Tibial nerve (tissue), 4 donors: ENCODE data around the gene PRKCH. TPM values are rescaled to one million over a fixed set of nuclear protein-coding genes. Genes with fewer than 3 reads are reported as not detected.

Experiments
- DNase-seq, 2 donors: peaks; one replicate each; pipeline ENCODE4 v3.0.0-alpha.2; 2019; ENCODE audit warnings: low spot score in 2 of 2
- H3K27ac ChIP-seq, 4 donors: fragments of 200-600 bp; sonication (generic) in 3 of 4; one replicate each; pipeline ENCODE4 v1.5.1; 2017 to 2019; ENCODE audit warnings: mild to moderate bottlenecking in 1 of 4
- H3K27me3 ChIP-seq, 2 donors: fragments of 200-600 bp; sonication (generic) in 1 of 2; one replicate each; pipeline versions ENCODE4 v1.5.1 to v1.6.0; 2017 to 2019
- H3K36me3 ChIP-seq, 3 donors: fragments of 200-600 bp; sonication (generic); one replicate each; pipeline ENCODE4 v1.5.1; 2018 to 2019
- H3K4me1 ChIP-seq, 4 donors: fragments of 200-600 bp; sonication (generic) in 3 of 4; one replicate each; pipeline ENCODE4 v1.5.1; 2017 to 2019
- H3K4me3 ChIP-seq, 4 donors: fragments of 200-600 bp; sonication (generic) in 3 of 4; one replicate each; pipeline ENCODE4 v1.5.1; 2017 to 2019; ENCODE audit warnings: mild to moderate bottlenecking in 1 of 4, moderate library complexity in 1 of 4
- H3K9me3 ChIP-seq, 4 donors: fragments of 200-600 bp; sonication (generic) in 3 of 4; one replicate each; pipeline ENCODE4 v1.5.1; 2017 to 2019
- EP300 ChIP-seq, 2 donors: sonication (generic); formaldehyde crosslinking; IDR thresholded peaks; one replicate each; pipeline ENCODE4 v1.6.1; 2017; ENCODE audit warnings: antibody characterized with exemption in 2 of 2, mild to moderate bottlenecking in 1 of 2
- POLR2A ChIP-seq, 2 donors: fragments of 450-650 bp; IDR thresholded peaks; one replicate each; pipeline ENCODE4 v1.6.1; 2017; ENCODE audit warnings: antibody characterized with exemption in 2 of 2, mild to moderate bottlenecking in 2 of 2, moderate library complexity in 2 of 2
- whole genome bisulfite sequencing, 2 donors: methylation state at CpG; one replicate each; pipeline ENCODE4 v1.1.5; 2018; 5-methylcytosine and 5-hydroxymethylcytosine counted together
- total RNA-seq, 4 donors: library from RNA; depleted of rRNA; stranded (reverse); fragments of >200 nt; gene quantifications; one replicate each; pipeline ENCODE4 v1.1.0, GENCODE V29; 2016
- TF ChIP-seq, protein P1 (sequence below), 5 experiments: fragments of 200-600 bp in 3 of 5; fragments of 450-650 bp in 2 of 5; sonication (generic) in 3 of 5; IDR thresholded peaks; one replicate each; pipeline ENCODE4 v1.5.1; 2016 to 2019; ENCODE audit warnings: antibody characterized with exemption in 5 of 5, mild to moderate bottlenecking in 3 of 5, moderate library complexity in 2 of 5

The PRKCH gene
- total RNA-seq, 4 donors from 2014 or later, result 26.4 to 33.9 (median 29.2) TPM

DNA sequence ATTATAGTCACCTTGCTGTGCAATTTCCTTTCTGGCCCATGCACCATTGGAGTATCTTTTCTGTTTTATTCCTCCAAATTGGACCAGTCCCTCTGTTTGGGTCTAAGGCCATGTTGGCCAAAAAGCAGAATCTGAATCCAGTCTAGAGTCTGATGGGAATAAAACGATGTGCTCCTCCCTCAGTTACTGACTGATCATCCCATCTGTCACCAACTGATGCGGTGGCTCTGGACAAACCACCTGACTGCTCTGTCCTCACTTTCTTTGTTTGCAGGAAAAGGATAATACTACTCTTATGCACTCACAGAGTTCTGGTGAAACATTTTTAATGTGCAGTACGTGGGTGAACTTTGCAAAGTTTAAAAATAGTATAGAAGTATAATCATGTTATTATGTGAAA, 253.7 kb downstream of the PRKCH start:
- no peak for DNase-seq
- H3K36me3 ChIP-seq, result no peaks in the 10 kb centered on the region
- TF ChIP-seq POLR2A (IDR thresholded peaks at IDR 0.05) (no peak), EP300 (IDR thresholded peaks at IDR 0.05) (no peak)
- TF ChIP-seq, protein P1, sequence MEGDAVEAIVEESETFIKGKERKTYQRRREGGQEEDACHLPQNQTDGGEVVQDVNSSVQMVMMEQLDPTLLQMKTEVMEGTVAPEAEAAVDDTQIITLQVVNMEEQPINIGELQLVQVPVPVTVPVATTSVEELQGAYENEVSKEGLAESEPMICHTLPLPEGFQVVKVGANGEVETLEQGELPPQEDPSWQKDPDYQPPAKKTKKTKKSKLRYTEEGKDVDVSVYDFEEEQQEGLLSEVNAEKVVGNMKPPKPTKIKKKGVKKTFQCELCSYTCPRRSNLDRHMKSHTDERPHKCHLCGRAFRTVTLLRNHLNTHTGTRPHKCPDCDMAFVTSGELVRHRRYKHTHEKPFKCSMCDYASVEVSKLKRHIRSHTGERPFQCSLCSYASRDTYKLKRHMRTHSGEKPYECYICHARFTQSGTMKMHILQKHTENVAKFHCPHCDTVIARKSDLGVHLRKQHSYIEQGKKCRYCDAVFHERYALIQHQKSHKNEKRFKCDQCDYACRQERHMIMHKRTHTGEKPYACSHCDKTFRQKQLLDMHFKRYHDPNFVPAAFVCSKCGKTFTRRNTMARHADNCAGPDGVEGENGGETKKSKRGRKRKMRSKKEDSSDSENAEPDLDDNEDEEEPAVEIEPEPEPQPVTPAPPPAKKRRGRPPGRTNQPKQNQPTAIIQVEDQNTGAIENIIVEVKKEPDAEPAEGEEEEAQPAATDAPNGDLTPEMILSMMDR (IDR thresholded peaks at IDR 0.05), result no peak
- no peaks in the 10 kb centered on the region for H3K9me3 ChIP-seq
- H3K27me3 ChIP-seq, result no peaks in the 10 kb centered on the region
- no peak overlapping the region for H3K27ac ChIP-seq
- H3K4me1 ChIP-seq, result peaks cover 0 to 27% (median 1%) of the 10 kb centered on the region in 4 donors
- no peak overlapping the region for H3K4me3 ChIP-seq
- WGBS, 2 donors, result 54 to 68% methylated on average over 3 of the region's 3 CpGs

DNA sequence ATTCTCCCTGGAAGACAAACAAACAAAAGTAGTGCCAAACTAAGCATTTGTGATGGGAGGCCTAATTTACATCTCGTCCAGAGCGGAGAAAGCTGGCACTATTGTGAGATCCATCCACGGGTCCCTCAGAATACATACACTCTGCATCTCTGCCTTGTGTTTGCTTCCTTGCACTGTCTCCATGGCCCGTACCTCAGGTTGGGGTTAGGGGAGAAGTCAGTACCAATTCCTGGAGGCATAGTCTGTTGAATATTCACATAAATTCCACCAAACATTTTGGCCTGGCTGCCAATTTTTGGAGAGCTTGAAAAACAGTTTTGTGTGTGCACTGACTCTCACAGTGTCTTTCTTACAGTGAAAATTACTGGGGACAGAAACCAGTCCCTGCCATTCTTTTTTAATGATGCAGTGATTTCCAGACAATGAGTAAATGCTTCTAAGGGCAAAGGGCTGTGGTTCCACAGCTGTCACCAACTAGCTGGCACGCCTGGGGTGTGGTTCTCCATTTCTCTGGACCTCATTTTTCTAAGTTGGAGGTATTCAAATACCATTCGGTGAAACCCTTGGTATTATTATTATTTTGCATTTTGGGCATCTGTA, 254.3 kb downstream of the PRKCH start:
- H3K4me3 ChIP-seq, result no peak overlapping the region
- no peaks in the 10 kb centered on the region for H3K9me3 ChIP-seq
- H3K27me3 ChIP-seq, result no peaks in the 10 kb centered on the region
- no peak for DNase-seq
- H3K27ac ChIP-seq, result no peak overlapping the region
- H3K4me1 ChIP-seq, result peaks cover 0 to 22% (median 0%) of the 10 kb centered on the region in 4 donors
- H3K36me3 ChIP-seq, result no peaks in the 10 kb centered on the region
- WGBS, 2 donors, result 62 to 69% methylated on average over 6 of the region's 6 CpGs
- TF ChIP-seq EP300 (IDR thresholded peaks at IDR 0.05), result no peak
- TF ChIP-seq, protein P1 (IDR thresholded peaks at IDR 0.05), result no peak
- no peak for TF ChIP-seq POLR2A (IDR thresholded peaks at IDR 0.05)

DNA sequence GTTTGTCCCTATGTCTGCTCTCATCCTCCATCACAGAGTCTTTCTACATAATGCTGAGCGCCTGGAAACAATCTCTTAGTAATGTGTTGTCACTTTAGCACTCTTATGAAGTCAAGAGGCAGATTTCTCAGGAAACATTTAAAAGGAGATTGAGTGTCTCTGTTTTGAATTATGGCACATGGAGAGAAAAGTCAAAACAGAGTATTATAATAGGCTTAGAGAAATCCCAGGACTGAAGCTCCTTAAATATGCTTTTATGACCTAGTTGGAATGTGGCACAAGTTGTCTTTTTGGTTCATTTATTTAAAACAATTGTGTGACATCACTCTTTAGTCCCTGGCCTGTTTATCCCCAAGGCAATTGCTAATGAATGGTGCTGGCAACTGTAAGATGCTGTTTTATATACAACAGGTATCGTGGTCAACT, 256.1 kb downstream of the PRKCH start:
- TF ChIP-seq POLR2A (IDR thresholded peaks at IDR 0.05) (no peak), EP300 (IDR thresholded peaks at IDR 0.05) (no peak)
- TF ChIP-seq, protein P1 (IDR thresholded peaks at IDR 0.05), result no peak
- WGBS, 2 donors, result 88 to 90% methylated on average over 2 of the region's 2 CpGs
- no peaks in the 10 kb centered on the region for H3K9me3 ChIP-seq
- no peaks in the 10 kb centered on the region for H3K27me3 ChIP-seq
- no peak for DNase-seq
- no peak overlapping the region for H3K27ac ChIP-seq
- H3K4me1 ChIP-seq, result peaks cover 0 to 22% (median 0%) of the 10 kb centered on the region in 4 donors
- H3K36me3 ChIP-seq, result no peaks in the 10 kb centered on the region
- H3K4me3 ChIP-seq, result no peak overlapping the region

DNA sequence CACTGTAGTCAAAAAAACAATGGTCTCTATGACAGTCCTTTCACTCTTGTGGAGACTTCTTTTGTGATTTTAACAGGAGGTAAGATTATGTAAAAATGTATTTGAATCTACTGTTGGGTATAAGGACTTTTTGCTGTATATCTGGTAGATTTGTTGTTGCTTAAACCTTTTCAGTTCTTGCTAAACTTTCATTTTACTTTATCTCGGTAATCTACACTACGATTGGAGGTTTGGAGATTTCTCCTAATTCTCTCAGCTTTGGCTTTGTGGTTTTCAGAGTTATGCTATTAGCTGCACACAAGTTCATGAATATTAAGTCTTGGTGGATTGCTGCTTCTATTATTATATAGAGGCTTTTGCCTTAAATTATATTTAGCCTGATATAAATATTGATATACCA, 257.4 kb downstream of the PRKCH start:
- H3K4me1 ChIP-seq, result peaks cover 0 to 20% (median 0%) of the 10 kb centered on the region in 4 donors
- H3K36me3 ChIP-seq, result no peaks in the 10 kb centered on the region
- no peak for DNase-seq
- H3K27ac ChIP-seq, result no peak overlapping the region
- no peak overlapping the region for H3K4me3 ChIP-seq
- WGBS, 2 donors, result 74 to 90% methylated on average over 2 of the region's 2 CpGs
- H3K9me3 ChIP-seq, result no peaks in the 10 kb centered on the region
- TF ChIP-seq EP300 (IDR thresholded peaks at IDR 0.05) (no peak), POLR2A (IDR thresholded peaks at IDR 0.05) (no peak)
- TF ChIP-seq, protein P1 (IDR thresholded peaks at IDR 0.05), result no peak
- H3K27me3 ChIP-seq, result no peaks in the 10 kb centered on the region

DNA sequence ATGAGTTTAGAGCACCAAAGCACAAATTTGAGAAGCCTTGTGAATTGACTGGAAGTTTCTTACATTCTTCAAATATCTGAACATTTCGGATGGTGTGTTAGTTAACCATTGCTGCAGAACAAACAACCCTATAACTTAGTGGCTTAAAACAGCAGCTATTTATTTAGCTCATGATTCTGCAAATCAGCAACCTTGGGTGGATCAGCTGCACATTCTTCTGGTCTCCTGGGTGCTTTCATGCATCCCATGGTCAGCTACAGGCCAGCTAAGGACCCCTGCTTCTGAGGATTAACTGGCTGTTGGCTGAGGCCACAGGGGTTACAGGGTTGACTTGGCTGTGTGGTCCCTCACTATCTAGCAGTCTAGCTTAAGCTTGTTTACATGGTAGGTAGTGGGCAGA, 260.0 kb downstream of the PRKCH start:
- 41 to 64% methylated on average over 1 of the region's 1 CpG for WGBS, 2 donors
- no peak overlapping the region for H3K27ac ChIP-seq
- peaks cover 0 to 26% (median 4%) of the 10 kb centered on the region in 4 donors for H3K4me1 ChIP-seq
- no peak for TF ChIP-seq POLR2A (IDR thresholded peaks at IDR 0.05)
- TF ChIP-seq, protein P1 (IDR thresholded peaks at IDR 0.05), result no peak
- H3K9me3 ChIP-seq, result no peaks in the 10 kb centered on the region
- H3K36me3 ChIP-seq, result no peaks in the 10 kb centered on the region
- no peak for DNase-seq
- no peak overlapping the region for H3K4me3 ChIP-seq
- H3K27me3 ChIP-seq, result no peaks in the 10 kb centered on the region
